IMR-90 (cell line): ENCODE measurements around the gene CNTN4. TPM values are rescaled to one million over a fixed set of nuclear protein-coding genes. Genes with fewer than 3 reads are reported as not detected.

Experiments used
- ATAC-seq: fragments of 200-7000 bp; cut with Tn5 transposase; 2 replicates; pipeline ENCODE4 v1.9.1; 2020; ENCODE audit warnings: low read depth, mild to moderate bottlenecking, moderate library complexity
- BruUV-seq: library from RNA; stranded (reverse); fragments of 400-500 nt; replicated peaks from 2 replicates; lab custom pipeline; 2021; lab: Mats Ljungman, UMichigan
- CTCF ChIA-PET: fragments of 300-600 bp; formaldehyde crosslinking; extraction: SDS; loops from one replicate; lab custom pipeline; 2021; ENCODE audit warnings: antibody characterized with exemption; lab: Yijun Ruan, JAX
- POLR2A ChIA-PET: fragments of 300-600 bp; sonication (Branson Sonifier 250); formaldehyde crosslinking; loops from one replicate; lab custom pipeline; 2022; ENCODE audit warnings: antibody characterized with exemption; ENCODE audit not compliant: unreplicated experiment; lab: Charles Lee
- DNase-seq: peaks from one replicate; pipeline ENCODE4 v3.0.0; 2013
- H2AFZ ChIP-seq: replicated peaks from 2 replicates; pipeline ENCODE3; 2013; ENCODE audit warnings: low read length, mild to moderate bottlenecking; ENCODE audit not compliant: poor library complexity
- H2AK5ac ChIP-seq: 2 replicates; pipeline ENCODE4 v1.6.1; 2013; ENCODE audit warnings: low read depth, low read length, inconsistent platforms
- H2AK9ac ChIP-seq: replicated peaks from 2 replicates; pipeline ENCODE3; 2013; ENCODE audit warnings: mild to moderate bottlenecking, low read depth, low read length, moderate library complexity; ENCODE audit not compliant: poor library complexity
- H2BK120ac ChIP-seq: 2 replicates; pipeline ENCODE4 v1.6.1; 2013; ENCODE audit warnings: low read depth, low read length, inconsistent platforms
- H2BK15ac ChIP-seq: 3 replicates; pipeline ENCODE4 v1.6.1; 2013; ENCODE audit warnings: low read depth, low read length, inconsistent platforms
- H2BK20ac ChIP-seq: 2 replicates; pipeline ENCODE4 v1.6.1; 2013; ENCODE audit warnings: low read depth, mild to moderate bottlenecking, inconsistent platforms, low read length, moderate library complexity
- H2BK5ac ChIP-seq: 2 replicates; pipeline ENCODE4 v1.6.1; 2013; ENCODE audit warnings: mild to moderate bottlenecking, low read depth, low read length, inconsistent platforms; ENCODE audit not compliant: poor library complexity, severe bottlenecking
- H3K14ac ChIP-seq: replicated peaks from 2 replicates; pipeline ENCODE4 v1.6.1; 2013; ENCODE audit warnings: low read depth, low read length, inconsistent platforms
- H3K18ac ChIP-seq: 2 replicates; pipeline ENCODE4 v1.6.1; 2013; ENCODE audit warnings: low read depth, low read length, control low read depth
- H3K23ac ChIP-seq: 2 replicates; pipeline ENCODE4 v1.6.1; 2013; ENCODE audit warnings: low read depth, low read length, inconsistent platforms
- H3K27ac ChIP-seq: 2 replicates; pipeline ENCODE4 v1.5.1; 2013; ENCODE audit warnings: mild to moderate bottlenecking, control low read depth, low read length; ENCODE audit not compliant: insufficient read depth
- H3K27me3 ChIP-seq: 2 replicates; pipeline ENCODE4 v1.6.1; 2013; ENCODE audit warnings: low read length; ENCODE audit not compliant: control insufficient read depth, insufficient read depth
- H3K36me3 ChIP-seq: 2 replicates; pipeline ENCODE4 v1.6.1; 2013; ENCODE audit warnings: low read length, mixed read lengths; ENCODE audit not compliant: control insufficient read depth, insufficient read depth
- H3K4ac ChIP-seq: 2 replicates; pipeline ENCODE4 v1.6.1; 2013; ENCODE audit warnings: low read depth, low read length, inconsistent platforms
- H3K4me1 ChIP-seq: 2 replicates; pipeline ENCODE4 v1.6.1; 2013; ENCODE audit warnings: low read length, mixed read lengths; ENCODE audit not compliant: control insufficient read depth, insufficient read depth
- H3K4me2 ChIP-seq: 2 replicates; pipeline ENCODE4 v1.6.1; 2013; ENCODE audit warnings: low read depth, mild to moderate bottlenecking, control low read depth, low read length, moderate library complexity
- H3K4me3 ChIP-seq: 2 replicates; pipeline ENCODE4 v1.5.1; 2013; ENCODE audit warnings: low read depth, mild to moderate bottlenecking, control low read depth, low read length, moderate library complexity; ENCODE audit not compliant: insufficient read depth
- H3K56ac ChIP-seq: 2 replicates; pipeline ENCODE4 v1.6.1; 2013; ENCODE audit warnings: low read length, inconsistent platforms; ENCODE audit not compliant: insufficient read depth; ENCODE audit errors: extremely low read depth
- H3K79me1 ChIP-seq, 2 experiments: 2 replicates each; pipeline ENCODE4 v1.6.1; 2013; ENCODE audit warnings: low read length in 2 of 2, inconsistent platforms in 1 of 2, low read depth in 1 of 2
- H3K9ac ChIP-seq: 2 replicates; pipeline ENCODE4 v1.6.1; 2013; ENCODE audit warnings: low read depth, low read length, control low read depth
- H3K9me1 ChIP-seq: 2 replicates; pipeline ENCODE4 v1.6.1; 2013; ENCODE audit warnings: low read length, inconsistent platforms; ENCODE audit not compliant: insufficient read depth
- H3K9me3 ChIP-seq: 2 replicates; pipeline ENCODE4 v1.6.1; 2013; ENCODE audit warnings: low read length; ENCODE audit not compliant: control insufficient read depth, insufficient read depth
- H4K20me1 ChIP-seq: 2 replicates; pipeline ENCODE4 v1.6.1; 2013; ENCODE audit warnings: low read length, inconsistent platforms; ENCODE audit not compliant: insufficient read depth
- H4K5ac ChIP-seq: 2 replicates; pipeline ENCODE4 v1.6.1; 2013; ENCODE audit warnings: mild to moderate bottlenecking, low read depth, low read length, control low read depth
- H4K8ac ChIP-seq, 2 experiments: 2 replicates each; pipeline ENCODE4 v1.6.1; 2013; ENCODE audit warnings: low read depth in 2 of 2, low read length in 2 of 2, control low read depth in 1 of 2, inconsistent platforms in 1 of 2
- H4K91ac ChIP-seq: 2 replicates; pipeline ENCODE4 v1.6.1; 2013; ENCODE audit warnings: low read depth, low read length, inconsistent platforms; ENCODE audit not compliant: insufficient read depth
- RFX5 ChIP-seq: IDR thresholded peaks from 2 replicates; pipeline ENCODE4 v1.8.0; 2012; ENCODE audit warnings: low read depth, mild to moderate bottlenecking, low read length, moderate library complexity
- WGBS, 2 experiments: methylation state at CpG; one replicate each; pipeline versions ENCODE4 v1.1.5 to v1.1.7; 2013; ENCODE audit warnings: missing lambda C conversion rate in 2 of 2; ENCODE audit not compliant: insufficient read length in 1 of 2; ENCODE audit errors: extremely low coverage in 2 of 2; 5-methylcytosine and 5-hydroxymethylcytosine counted together
- dilution Hi-C: fragments of 300-500 bp; cut with HindIII; formaldehyde crosslinking; loops from one replicate; pipeline ENCODE4 v1.14.3; 2018; ENCODE audit warnings: low sequenced_read_pairs; ENCODE audit not compliant: unreplicated experiment
- in situ Hi-C: fragments of 300-500 bp; cut with MboI; formaldehyde crosslinking; loops from 3 replicates; pipeline ENCODE4 v1.14.3; 2019; ENCODE audit warnings: low sequenced_read_pairs, inconsistent platforms, mixed read lengths
- intact Hi-C: fragments of 100-400 bp; cut with micrococcal nuclease; formaldehyde crosslinking; loops from 2 replicates; pipeline ENCODE4 v1.10.0; 2022
- polyA plus RNA-seq, 3 experiments: library from polyadenylated mRNA; depleted of rRNA; stranded (reverse); fragments of >200 nt; gene quantifications; 2 replicates each; pipeline ENCODE4 v1.2.3, GENCODE V29; 2012; ENCODE audit warnings: low replicate concordance in 1 of 3
- total RNA-seq: library from RNA; depleted of rRNA; stranded (reverse); fragments of >200 nt; gene quantifications from 2 replicates; pipeline ENCODE4 v1.2.3, GENCODE V29; 2012

The CNTN4 gene
- total and polyA plus RNA-seq, 2 of the 4 experiments (the other 2 are of a cell fraction) = under 0.01 TPM; not detected in 1

DNA sequence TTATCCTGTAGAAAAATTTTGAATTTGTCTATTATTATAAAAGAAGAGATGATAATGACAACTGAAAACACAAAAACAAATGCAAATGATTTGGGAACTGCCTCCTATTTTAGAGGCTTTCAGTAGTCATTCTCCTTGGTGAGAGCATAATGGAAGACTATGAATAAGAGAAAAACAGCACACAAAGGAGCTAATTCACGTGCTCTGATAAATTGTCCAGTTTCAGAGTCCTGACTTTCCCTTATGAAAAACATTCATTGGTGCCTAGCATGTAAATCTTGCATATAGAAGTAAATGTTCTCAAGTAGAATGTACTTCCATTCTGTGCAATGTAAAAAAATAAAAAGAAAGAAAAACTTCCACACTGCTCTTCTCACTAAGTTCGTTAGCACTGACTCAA is 805.4 kb downstream of the CNTN4 start:
- ChIA-PET POLR2A (no interaction called here), CTCF (no interaction called here)
- no peak for TF ChIP-seq RFX5
- no peak overlapping the region for H2BK5ac ChIP-seq
- no peak overlapping the region for H3K18ac ChIP-seq
- no peak overlapping the region for H3K14ac ChIP-seq
- H3K27me3 ChIP-seq = no peaks in the 10 kb centered on the region
- no peak overlapping the region for H3K9ac ChIP-seq
- dilution Hi-C loops = no loop called here
- peaks cover 9% of the 10 kb centered on the region for H3K9me3 ChIP-seq
- in situ Hi-C loops = no loop called here
- no peaks in the 10 kb centered on the region for H3K79me1 ChIP-seq
- no peak overlapping the region for H3K27ac ChIP-seq
- BruUV-seq = no TSS peak
- intact Hi-C loops = no loop called here
- no peak overlapping the region for H4K5ac ChIP-seq
- H3K23ac ChIP-seq = no peak overlapping the region
- no peak overlapping the region for H2AK9ac ChIP-seq
- no peak overlapping the region for H2BK20ac ChIP-seq
- DNase-seq (no peak), ATAC-seq (no peak)
- H2BK120ac ChIP-seq = no peak overlapping the region
- H3K4me1 ChIP-seq = no peaks in the 10 kb centered on the region
- WGBS, 2 experiments = no CpG with 5 or more reads among the region's 2 CpGs
- H3K4me2 ChIP-seq = no peak overlapping the region
- no peak overlapping the region for H4K8ac ChIP-seq
- H3K9me1 ChIP-seq = no peaks in the 10 kb centered on the region
- H3K36me3 ChIP-seq = no peaks in the 10 kb centered on the region
- no peak overlapping the region for H2AFZ ChIP-seq
- H2AK5ac ChIP-seq = no peak overlapping the region
- H2BK15ac ChIP-seq = no peak overlapping the region
- H3K56ac ChIP-seq = no peak overlapping the region
- no peak overlapping the region for H3K4me3 ChIP-seq
- no peak overlapping the region for H4K91ac ChIP-seq
- no peaks in the 10 kb centered on the region for H4K20me1 ChIP-seq
- H3K4ac ChIP-seq = no peak overlapping the region
